SK-N-SH treated with all-trans-retinoic acid at 6 μM for 48 hours (cell line): ENCODE results near the gene TSSK6.
"Not testable (repeated sequence)": the region's sequence is repeated elsewhere in the genome, so short reads cannot be mapped to it uniquely, and the experiment has no call there.

ENCODE experiments used
- ATAC-seq: fragments of 200-7000 bp; cut with Tn5 transposase; 3 replicates; pipeline ENCODE4 v1.9.1; 2020; ENCODE audit warnings: mild to moderate bottlenecking, moderate library complexity
- ARNTL ChIP-seq: fragments of 450-650 bp; formaldehyde crosslinking; IDR thresholded peaks from 2 replicates; pipeline ENCODE4 v1.5.0; 2020; ENCODE audit warnings: low read depth, mild to moderate bottlenecking, moderate library complexity, borderline replicate concordance
- BACH2 ChIP-seq: fragments of 250-450 bp; sonication (Bioruptor Pico); IDR thresholded peaks from 2 replicates; pipeline ENCODE4 v1.9.0; 2021; ENCODE audit warnings: mild to moderate bottlenecking, borderline replicate concordance
- CSDC2 ChIP-seq: fragments of 250-450 bp; sonication (Bioruptor Pico); IDR thresholded peaks from 2 replicates; pipeline ENCODE4 v1.5.0; 2020; ENCODE audit warnings: mild to moderate bottlenecking, moderate library complexity
- ESRRG ChIP-seq: fragments of 250-450 bp; sonication (Bioruptor Pico); IDR thresholded peaks from 2 replicates; pipeline ENCODE4 v1.6.1; 2021; ENCODE audit warnings: mild to moderate bottlenecking
- ISL1 ChIP-seq: fragments of 250-450 bp; sonication (Bioruptor Pico); IDR thresholded peaks from 2 replicates; pipeline ENCODE4 v2.1.2; 2022; ENCODE audit warnings: mild to moderate bottlenecking, moderate library complexity
- OSR1 ChIP-seq: fragments of 250-450 bp; sonication (Bioruptor Pico); IDR thresholded peaks from 2 replicates; pipeline ENCODE4 v1.8.0; 2022; ENCODE audit warnings: moderate library complexity, mild to moderate bottlenecking, inconsistent platforms
- PPARA ChIP-seq: fragments of 250-450 bp; sonication (Bioruptor Pico); IDR thresholded peaks from 2 replicates; pipeline ENCODE4 v1.5.0; 2020; ENCODE audit warnings: mild to moderate bottlenecking, borderline replicate concordance
- RARB ChIP-seq: fragments of 250-450 bp; sonication (Bioruptor Pico); IDR thresholded peaks from 2 replicates; pipeline ENCODE4 v1.8.0; 2021; ENCODE audit warnings: mild to moderate bottlenecking, moderate library complexity
- SNAI2 ChIP-seq: fragments of 250-450 bp; sonication (Bioruptor Pico); IDR thresholded peaks from 2 replicates; pipeline ENCODE4 v1.5.0; 2020; ENCODE audit warnings: mild to moderate bottlenecking, moderate library complexity
- TCF4 ChIP-seq: fragments of 250-450 bp; sonication (Bioruptor Pico); IDR thresholded peaks from 2 replicates; pipeline ENCODE4 v1.8.0; 2021; ENCODE audit warnings: mild to moderate bottlenecking, moderate library complexity, borderline replicate concordance
- TOX ChIP-seq: fragments of 250-450 bp; sonication (Bioruptor Pico); IDR thresholded peaks from 2 replicates; pipeline ENCODE4 v1.8.0; 2021; ENCODE audit warnings: mild to moderate bottlenecking, moderate library complexity, borderline replicate concordance
- ZC3H10 ChIP-seq: fragments of 250-450 bp; sonication (Bioruptor Pico); IDR thresholded peaks from 2 replicates; pipeline ENCODE4 v1.5.1; 2021; ENCODE audit warnings: mild to moderate bottlenecking, moderate library complexity
- ZFP3 ChIP-seq: fragments of 250-450 bp; sonication (Bioruptor Pico); IDR thresholded peaks from 2 replicates; pipeline ENCODE4 v1.5.0; 2020; ENCODE audit warnings: mild to moderate bottlenecking, moderate library complexity
- ZFP30 ChIP-seq: fragments of 450-650 bp; formaldehyde crosslinking; IDR thresholded peaks from 2 replicates; pipeline ENCODE4 v1.5.0; 2022; ENCODE audit warnings: mild to moderate bottlenecking, moderate library complexity
- ZNF565 ChIP-seq: fragments of 450-650 bp; formaldehyde crosslinking; conservative IDR thresholded peaks from 2 replicates; pipeline ENCODE4 v1.5.0; 2020; ENCODE audit warnings: low read depth, mild to moderate bottlenecking, moderate library complexity
- TF ChIP-seq, protein P1 (sequence below): fragments of 250-450 bp; sonication (Bioruptor Pico); IDR thresholded peaks from 2 replicates; pipeline ENCODE4 v1.8.0; 2021; ENCODE audit warnings: low read depth, mild to moderate bottlenecking, moderate library complexity, borderline replicate concordance
- TF ChIP-seq, protein P2 (sequence below): fragments of 250-450 bp; sonication (Bioruptor Pico); IDR thresholded peaks from 2 replicates; pipeline ENCODE4 v1.8.0; 2020; ENCODE audit warnings: mild to moderate bottlenecking, moderate library complexity, borderline replicate concordance
- TF ChIP-seq, protein P3 (sequence below): fragments of 250-450 bp; sonication (Bioruptor Pico); IDR thresholded peaks from 2 replicates; pipeline ENCODE4 v1.5.0; 2020; ENCODE audit warnings: mild to moderate bottlenecking, moderate library complexity
- TF ChIP-seq, protein P4 (sequence below): fragments of 250-450 bp; sonication (Bioruptor Pico); IDR thresholded peaks from 2 replicates; pipeline ENCODE4 v1.5.1; 2021; ENCODE audit warnings: mild to moderate bottlenecking, moderate library complexity

The TSSK6 gene

DNA sequence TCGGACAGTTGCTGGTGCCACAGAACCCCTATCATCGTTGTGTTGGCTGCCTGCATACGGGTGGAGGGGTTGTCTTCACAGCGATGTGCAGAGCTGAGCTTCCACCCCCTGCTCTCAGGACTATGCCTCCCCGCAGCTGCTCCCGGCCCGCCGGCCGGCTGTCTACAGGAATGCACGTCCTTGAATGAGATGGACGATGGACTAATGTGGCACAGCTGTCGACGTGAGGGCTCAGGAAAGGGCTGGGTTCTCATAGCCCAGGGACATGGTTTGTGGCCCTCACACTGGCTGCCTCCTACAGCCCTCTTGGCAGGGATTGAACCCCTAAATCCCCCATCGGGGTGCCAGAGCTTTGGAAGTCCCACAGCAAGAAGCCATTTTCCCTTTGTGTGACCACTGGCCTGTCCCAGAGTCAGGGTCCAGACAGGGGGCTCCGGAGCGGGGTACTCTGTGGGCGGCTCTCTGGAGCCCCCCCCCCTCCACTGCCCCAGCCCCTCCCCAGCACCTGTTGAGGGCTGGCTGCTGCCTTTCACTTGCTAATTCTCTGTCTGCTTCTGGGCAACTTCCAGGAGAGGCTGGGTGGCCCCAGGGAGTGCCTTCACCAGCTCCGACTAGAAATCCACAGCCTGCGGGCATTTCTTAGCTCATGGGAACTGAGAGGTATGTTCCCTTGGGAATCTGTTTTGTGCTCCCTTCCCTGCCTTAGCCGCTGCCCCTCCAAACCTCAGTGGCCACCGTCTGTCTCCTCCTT lies 40.2 kb downstream of the TSSK6 start (continued):
- TF ChIP-seq, protein P1, sequence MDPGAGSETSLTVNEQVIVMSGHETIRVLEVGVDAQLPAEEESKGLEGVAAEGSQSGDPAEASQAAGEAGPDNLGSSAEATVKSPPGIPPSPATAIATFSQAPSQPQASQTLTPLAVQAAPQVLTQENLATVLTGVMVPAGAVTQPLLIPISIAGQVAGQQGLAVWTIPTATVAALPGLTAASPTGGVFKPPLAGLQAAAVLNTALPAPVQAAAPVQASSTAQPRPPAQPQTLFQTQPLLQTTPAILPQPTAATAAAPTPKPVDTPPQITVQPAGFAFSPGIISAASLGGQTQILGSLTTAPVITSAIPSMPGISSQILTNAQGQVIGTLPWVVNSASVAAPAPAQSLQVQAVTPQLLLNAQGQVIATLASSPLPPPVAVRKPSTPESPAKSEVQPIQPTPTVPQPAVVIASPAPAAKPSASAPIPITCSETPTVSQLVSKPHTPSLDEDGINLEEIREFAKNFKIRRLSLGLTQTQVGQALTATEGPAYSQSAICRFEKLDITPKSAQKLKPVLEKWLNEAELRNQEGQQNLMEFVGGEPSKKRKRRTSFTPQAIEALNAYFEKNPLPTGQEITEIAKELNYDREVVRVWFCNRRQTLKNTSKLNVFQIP (CRISPR knock-in tag), result no peak

DNA sequence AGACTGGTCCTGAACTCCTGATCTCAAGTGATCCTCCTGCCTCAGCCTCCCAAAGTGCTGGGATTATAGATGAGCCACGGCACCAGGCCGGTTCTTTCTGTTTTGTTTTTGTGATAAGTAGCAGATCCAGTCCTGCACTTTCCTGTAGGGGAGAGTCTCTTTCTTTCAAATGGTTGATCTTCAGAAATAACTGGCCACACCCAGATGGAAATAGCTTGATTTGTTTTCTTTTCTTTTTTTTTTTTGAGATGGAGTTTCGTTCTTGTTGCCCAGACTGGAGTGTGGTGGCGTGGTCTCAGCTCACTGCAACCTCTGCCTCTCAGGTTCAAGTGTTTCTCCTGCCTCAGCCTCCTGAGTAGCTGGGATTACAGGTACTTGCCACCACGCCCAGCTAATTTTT lies 43.2 kb downstream of the TSSK6 start:
- not testable (repeated sequence) for ATAC-seq

DNA sequence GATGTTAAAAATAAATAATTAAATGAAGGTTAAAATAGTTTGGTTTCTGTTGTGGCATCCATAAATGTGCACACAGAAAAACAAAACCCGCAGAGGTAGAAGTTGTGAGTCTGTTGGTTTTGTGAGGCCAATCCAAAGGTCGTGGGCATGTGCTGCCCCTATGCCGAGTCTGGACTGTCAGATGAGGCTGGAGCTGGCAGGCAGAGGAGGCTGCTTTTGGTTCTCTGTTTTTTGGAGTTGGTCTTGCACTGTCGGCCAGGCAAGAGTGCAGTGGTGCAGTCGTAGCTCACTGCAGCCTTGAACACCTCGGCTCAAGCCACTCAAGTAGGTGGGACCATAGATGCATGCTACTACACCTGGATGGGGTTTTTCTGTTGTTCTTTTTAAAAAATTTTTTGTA lies 43.7 kb downstream of the TSSK6 start:
- TF ChIP-seq RARB, result no peak
- no peak for TF ChIP-seq SNAI2
- TF ChIP-seq ISL1 (CRISPR knock-in tag), result no peak
- no peak for TF ChIP-seq CSDC2 (CRISPR knock-in tag)
- TF ChIP-seq ZNF565 (CRISPR knock-in tag), result no peak
- no peak for TF ChIP-seq OSR1 (CRISPR knock-in tag)
- no peak for TF ChIP-seq TOX (CRISPR knock-in tag)
- TF ChIP-seq ZFP3 (CRISPR knock-in tag), result no peak
- TF ChIP-seq, protein P2, sequence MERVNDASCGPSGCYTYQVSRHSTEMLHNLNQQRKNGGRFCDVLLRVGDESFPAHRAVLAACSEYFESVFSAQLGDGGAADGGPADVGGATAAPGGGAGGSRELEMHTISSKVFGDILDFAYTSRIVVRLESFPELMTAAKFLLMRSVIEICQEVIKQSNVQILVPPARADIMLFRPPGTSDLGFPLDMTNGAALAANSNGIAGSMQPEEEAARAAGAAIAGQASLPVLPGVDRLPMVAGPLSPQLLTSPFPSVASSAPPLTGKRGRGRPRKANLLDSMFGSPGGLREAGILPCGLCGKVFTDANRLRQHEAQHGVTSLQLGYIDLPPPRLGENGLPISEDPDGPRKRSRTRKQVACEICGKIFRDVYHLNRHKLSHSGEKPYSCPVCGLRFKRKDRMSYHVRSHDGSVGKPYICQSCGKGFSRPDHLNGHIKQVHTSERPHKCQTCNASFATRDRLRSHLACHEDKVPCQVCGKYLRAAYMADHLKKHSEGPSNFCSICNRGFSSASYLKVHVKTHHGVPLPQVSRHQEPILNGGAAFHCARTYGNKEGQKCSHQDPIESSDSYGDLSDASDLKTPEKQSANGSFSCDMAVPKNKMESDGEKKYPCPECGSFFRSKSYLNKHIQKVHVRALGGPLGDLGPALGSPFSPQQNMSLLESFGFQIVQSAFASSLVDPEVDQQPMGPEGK (CRISPR knock-in tag), result no peak
- TF ChIP-seq, protein P3, sequence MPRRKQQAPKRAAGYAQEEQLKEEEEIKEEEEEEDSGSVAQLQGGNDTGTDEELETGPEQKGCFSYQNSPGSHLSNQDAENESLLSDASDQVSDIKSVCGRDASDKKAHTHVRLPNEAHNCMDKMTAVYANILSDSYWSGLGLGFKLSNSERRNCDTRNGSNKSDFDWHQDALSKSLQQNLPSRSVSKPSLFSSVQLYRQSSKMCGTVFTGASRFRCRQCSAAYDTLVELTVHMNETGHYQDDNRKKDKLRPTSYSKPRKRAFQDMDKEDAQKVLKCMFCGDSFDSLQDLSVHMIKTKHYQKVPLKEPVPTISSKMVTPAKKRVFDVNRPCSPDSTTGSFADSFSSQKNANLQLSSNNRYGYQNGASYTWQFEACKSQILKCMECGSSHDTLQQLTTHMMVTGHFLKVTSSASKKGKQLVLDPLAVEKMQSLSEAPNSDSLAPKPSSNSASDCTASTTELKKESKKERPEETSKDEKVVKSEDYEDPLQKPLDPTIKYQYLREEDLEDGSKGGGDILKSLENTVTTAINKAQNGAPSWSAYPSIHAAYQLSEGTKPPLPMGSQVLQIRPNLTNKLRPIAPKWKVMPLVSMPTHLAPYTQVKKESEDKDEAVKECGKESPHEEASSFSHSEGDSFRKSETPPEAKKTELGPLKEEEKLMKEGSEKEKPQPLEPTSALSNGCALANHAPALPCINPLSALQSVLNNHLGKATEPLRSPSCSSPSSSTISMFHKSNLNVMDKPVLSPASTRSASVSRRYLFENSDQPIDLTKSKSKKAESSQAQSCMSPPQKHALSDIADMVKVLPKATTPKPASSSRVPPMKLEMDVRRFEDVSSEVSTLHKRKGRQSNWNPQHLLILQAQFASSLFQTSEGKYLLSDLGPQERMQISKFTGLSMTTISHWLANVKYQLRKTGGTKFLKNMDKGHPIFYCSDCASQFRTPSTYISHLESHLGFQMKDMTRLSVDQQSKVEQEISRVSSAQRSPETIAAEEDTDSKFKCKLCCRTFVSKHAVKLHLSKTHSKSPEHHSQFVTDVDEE (CRISPR knock-in tag), result no peak
- TF ChIP-seq ESRRG (CRISPR knock-in tag), result no peak
- TF ChIP-seq, protein P4, sequence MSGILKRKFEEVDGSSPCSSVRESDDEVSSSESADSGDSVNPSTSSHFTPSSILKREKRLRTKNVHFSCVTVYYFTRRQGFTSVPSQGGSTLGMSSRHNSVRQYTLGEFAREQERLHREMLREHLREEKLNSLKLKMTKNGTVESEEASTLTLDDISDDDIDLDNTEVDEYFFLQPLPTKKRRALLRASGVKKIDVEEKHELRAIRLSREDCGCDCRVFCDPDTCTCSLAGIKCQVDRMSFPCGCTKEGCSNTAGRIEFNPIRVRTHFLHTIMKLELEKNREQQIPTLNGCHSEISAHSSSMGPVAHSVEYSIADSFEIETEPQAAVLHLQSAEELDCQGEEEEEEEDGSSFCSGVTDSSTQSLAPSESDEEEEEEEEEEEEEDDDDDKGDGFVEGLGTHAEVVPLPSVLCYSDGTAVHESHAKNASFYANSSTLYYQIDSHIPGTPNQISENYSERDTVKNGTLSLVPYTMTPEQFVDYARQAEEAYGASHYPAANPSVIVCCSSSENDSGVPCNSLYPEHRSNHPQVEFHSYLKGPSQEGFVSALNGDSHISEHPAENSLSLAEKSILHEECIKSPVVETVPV (CRISPR knock-in tag), result no peak
- no peak for ATAC-seq

DNA sequence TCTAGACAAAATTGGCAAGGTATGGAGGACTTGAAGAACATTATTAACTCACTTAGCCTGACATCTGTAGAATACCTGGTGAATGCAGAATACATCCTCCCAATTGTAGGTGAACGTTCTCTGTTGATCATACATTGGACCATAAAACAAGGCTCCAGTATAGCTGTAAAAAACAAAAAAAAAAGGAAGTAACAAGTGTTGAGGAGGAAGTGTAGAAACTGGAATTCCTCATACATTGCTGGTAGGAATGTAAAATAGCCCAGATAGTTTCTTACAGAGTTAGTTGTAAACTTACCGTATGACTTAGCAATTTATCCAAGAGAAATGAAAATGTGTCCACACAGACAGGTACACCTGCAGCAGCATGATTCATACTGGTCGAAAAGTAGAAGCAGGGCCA lies 44.8 kb downstream of the TSSK6 start:
- TF ChIP-seq ARNTL (no peak), TCF4 (no peak), TOX (CRISPR knock-in tag) (no peak), ISL1 (CRISPR knock-in tag) (no peak), ESRRG (CRISPR knock-in tag) (no peak), RARB (no peak), ZC3H10 (no peak), ZFP30 (CRISPR knock-in tag) (no peak), PPARA (CRISPR knock-in tag) (no peak), BACH2 (CRISPR knock-in tag) (no peak)
- TF ChIP-seq, protein P4 (CRISPR knock-in tag), result no peak
- TF ChIP-seq, protein P1 (CRISPR knock-in tag), result no peak
- no peak for ATAC-seq
